Stimulated activated CD8-positive, alpha-beta memory T cell treated with anti-CD3 and anti-CD28 coated beads, Interleukin-2, amount 100 ng/mL, for 48 hours (primary cell): Measurements from ENCODE around the gene ARHGAP12.
"Not testable (repeated sequence)": the region's sequence is repeated elsewhere in the genome, so short reads cannot be mapped to it uniquely, and the experiment has no call there.

Source experiments
- DNase-seq, 2 donors: peaks; one replicate each; pipeline ENCODE4 v3.0.0-alpha.2; 2020; ENCODE audit warnings: low read depth in 2 of 2

Gene ARHGAP12, protein sequence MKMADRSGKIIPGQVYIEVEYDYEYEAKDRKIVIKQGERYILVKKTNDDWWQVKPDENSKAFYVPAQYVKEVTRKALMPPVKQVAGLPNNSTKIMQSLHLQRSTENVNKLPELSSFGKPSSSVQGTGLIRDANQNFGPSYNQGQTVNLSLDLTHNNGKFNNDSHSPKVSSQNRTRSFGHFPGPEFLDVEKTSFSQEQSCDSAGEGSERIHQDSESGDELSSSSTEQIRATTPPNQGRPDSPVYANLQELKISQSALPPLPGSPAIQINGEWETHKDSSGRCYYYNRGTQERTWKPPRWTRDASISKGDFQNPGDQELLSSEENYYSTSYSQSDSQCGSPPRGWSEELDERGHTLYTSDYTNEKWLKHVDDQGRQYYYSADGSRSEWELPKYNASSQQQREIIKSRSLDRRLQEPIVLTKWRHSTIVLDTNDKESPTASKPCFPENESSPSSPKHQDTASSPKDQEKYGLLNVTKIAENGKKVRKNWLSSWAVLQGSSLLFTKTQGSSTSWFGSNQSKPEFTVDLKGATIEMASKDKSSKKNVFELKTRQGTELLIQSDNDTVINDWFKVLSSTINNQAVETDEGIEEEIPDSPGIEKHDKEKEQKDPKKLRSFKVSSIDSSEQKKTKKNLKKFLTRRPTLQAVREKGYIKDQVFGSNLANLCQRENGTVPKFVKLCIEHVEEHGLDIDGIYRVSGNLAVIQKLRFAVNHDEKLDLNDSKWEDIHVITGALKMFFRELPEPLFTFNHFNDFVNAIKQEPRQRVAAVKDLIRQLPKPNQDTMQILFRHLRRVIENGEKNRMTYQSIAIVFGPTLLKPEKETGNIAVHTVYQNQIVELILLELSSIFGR

DNA sequence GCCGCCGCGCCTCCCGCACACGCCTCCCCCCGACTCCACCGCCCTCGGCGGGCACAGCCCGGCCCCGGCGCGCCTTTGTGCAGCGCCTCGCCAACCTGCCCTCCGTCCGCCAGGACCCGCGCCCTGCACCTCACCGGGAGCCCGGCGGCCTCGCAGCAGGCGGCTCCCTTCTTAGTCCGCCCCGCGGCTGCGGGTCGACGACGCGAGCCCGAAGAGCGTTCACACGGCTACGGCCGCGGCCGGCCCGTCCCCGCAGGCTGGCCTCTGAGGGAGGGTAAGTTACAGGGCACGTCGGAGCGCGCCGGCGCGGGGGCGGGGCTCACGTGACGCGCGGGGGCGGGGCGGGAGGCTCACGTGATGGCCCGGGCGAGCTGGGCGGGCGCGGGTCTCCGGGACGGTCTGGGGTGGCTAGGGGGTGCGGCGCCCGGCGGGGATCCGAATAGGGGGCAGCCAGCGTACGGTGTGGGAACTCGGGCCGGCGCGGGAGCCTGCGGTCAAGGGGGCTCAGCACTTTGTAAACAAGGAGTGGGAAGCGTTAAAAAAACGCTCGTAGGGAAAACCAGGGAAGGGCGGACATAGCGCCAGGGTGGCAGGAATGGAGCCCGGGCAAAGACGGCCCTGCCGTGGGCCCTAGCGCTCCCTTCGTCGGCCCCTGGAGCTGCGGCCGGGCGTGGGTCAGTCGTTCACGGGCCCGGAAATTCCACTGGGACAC, at the start of gene ARHGAP12:
Gene ARHGAP12, minus strand, starts transcription at position 283 of the 712 bp plus-strand sequence. CDS start 19,976 bp downstream, outside the sequence.
- DNase-seq, result peak; percentile 69 to 74

DNA sequence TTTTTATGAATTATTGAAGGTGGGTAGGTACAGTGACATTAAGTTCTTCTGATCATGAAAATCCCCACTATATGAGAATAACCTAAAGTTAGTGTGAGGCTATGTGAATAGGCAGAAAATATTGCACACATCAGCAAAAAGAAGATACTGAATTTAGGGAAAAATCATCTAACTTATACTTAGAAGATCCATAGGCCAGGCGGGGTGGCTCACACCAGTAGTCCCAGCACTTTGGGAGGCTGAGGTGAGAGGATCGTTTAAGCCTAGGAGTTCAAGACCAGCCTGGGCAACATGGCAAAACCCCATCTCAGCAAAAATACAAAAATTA, 49.5 kb upstream of the ARHGAP12 start:
- no peak for DNase-seq

DNA sequence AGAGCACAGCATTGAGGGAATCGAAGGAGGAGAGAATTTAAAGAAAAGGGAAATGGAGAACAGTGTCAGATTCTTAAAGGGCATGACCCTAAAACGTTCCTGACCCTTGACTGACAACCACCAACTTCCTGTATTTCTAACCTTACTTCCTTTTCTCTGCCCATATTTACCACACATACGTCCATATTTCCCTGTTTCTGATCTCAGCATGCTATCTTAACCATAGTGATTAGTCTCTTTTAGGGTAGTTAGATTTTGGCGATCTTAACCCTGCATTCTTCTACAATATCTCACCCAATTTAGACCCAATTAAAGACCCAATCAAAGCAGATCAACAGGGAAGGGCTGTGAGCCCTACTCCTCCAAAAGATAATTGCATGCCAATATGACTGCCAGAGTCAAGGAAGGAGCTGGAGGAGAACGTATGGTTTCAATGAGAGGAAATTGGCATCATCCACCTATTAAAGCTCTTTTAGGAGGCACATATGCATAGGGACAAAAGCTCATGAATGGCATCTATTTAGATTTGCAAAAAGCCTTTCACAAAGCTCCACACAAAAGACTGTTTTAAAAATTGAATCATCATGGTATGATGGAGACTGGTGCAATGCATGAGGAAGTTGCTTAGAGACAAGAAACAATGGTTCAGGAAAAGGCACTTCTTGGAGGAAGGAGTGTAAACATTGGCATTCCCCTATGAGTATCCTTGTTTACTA, 49.0 kb upstream of the ARHGAP12 start:
- no peak for DNase-seq

DNA sequence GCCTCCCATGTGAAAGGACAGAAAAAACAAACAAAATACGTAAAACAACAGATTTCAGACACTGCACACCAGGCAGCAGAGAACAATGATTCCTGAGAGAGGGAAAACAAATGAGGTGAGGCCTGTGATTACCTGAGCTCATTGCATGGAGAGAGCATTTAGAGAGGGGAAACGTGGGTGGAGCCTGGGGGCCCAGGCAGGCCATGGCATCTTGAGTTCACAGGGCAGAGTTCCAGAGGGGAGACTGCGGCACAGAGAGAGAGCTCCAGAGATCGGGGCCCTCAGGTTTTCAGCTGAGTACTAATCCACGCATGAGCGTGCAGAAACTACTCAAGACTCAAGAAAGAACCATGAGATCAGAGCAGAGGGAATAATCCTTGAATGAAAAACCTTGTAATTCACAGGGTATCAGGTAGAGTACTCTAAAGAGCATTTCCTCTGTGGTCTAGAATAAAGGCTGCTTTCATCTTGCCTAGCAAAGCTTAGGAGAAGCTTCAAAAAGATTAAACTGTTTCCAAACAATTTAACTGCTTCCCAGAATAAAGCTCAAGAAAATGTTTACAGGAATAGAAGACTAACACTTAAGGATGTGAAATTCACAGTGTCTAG, 46.6 kb upstream of the ARHGAP12 start:
- no peak for DNase-seq

DNA sequence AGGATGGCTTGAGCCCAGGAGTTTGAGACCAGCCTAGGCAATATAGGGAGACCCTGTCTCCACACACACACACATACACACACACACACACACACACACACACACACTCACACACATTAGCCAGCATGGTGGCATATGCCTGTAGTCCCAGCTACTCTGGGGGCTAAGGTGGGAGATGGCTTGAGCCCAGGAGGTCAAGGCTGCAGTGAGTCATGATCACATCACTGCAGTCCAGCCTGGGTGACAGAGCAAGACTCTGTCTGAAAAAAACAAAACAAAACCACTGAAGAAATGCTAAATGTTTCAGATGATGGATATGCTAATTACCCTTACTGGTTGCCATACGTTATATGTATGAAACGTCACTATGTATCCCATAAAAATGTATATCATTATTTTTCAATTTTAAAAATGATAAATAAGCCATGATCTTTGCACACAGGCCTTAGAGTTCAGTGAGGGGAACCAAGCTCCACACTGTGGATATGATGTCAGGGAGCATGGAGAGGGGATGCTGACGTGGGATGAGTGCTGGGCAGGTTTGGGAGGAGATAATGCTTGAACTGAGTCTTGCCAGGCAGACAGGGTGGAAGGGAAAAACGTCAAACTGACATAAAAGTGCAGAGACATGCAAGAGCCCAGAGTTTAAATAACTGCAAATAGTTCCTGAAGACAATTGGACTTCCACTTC, 45.9 kb upstream of the ARHGAP12 start:
- no peak for DNase-seq

DNA sequence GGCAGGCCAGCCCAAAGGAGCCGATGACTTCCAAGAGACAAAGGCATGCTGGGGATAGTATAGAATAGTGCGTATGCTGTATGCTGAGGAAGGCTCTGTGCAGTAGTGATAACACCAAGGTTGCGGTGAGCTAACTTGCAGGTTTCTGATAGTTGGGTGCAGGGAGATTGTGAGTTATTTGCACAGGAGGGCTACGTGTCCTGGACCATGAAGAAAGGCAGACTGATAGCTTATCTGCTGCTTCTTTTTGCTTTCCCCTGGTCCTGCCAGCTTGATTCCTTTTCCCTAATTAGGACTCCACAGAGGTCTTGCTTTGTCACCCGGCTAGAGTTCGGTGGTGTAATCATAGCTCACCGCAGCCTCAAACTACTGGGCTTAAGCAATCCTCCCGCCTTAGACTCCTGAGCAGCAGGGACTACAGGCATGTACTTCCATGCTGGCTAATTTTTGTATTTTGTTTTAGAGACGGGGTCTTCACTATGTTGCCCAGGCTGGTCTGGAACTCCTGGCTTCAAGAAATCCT, 43.9 kb upstream of the ARHGAP12 start:
- no peak for DNase-seq

DNA sequence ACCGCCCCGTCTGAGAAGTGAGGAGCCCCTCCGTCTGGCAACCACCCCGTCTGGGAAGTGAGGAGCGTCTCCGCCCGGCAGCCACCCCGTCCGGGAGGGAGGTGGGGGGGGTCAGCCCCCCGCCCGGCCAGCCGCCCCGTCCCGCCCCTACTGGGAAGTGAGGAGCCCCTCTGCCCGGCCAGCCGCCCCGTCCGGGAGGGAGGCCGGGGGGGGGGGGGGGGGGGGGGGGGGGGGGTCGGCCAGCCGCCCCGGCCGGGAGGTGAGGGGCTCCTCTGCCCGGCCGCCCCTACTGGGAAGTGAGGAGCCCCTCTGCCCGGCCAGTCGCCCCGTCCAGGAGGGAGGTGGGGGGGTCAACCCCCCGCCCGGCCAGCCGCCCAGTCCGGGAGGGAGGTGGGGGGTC, 41.2 kb upstream of the ARHGAP12 start:
- DNase-seq, result not testable (repeated sequence)

DNA sequence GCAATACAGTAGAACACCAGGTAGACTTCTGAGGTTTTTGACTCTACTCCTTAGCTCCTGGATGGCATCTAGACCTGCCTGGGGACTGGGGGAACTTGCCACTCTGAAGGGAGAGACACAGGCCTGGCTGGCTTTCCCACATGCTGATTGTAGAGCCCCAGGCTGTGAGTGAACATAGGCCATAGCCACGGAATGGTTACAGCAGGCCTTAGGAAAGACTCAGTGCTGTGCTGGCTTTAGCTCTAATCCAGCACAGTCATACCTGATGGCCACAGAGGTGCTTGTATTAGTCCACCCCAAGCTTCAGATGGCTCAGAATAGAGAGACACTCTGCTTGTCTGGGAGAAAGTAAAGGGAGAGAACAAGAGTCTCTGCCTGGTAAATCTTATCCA, 35.0 kb upstream of the ARHGAP12 start:
- no peak for DNase-seq

DNA sequence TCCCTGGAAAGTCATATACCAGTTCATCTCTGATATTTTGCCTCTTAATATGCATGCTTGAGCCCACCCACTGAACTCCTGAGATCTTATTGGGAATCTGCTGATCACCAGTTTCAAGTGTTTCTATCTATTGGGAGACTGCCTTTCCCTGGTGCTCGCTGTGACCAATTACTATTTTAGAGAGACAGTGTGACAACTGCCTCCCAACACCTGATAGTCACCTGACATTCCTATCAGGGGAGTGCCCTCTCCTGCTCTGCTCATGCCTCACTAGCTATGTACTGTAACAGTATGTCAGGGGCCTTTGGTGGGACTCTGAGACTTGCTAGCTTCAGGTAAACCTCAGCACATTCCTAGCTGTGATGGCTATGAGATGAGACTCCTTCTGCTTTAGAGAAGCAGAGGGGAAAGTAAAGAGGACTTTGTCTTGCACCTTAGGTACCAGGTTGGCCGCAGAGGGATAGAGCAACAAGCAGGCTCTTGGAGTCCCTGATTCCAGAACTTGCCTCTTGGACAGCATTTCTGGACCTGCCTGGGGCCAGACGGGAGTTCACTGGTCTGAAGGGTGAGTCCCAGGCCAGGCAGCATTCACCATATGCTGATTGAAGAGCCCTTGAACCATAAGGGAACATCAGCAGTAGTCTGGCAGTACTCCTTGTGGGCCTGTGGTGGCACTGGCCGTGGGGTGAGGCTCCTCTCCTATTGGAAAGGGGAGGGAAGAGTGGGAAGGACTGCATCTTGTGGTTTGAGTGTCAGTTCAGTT, 34.4 kb upstream of the ARHGAP12 start:
- DNase-seq, result no peak

DNA sequence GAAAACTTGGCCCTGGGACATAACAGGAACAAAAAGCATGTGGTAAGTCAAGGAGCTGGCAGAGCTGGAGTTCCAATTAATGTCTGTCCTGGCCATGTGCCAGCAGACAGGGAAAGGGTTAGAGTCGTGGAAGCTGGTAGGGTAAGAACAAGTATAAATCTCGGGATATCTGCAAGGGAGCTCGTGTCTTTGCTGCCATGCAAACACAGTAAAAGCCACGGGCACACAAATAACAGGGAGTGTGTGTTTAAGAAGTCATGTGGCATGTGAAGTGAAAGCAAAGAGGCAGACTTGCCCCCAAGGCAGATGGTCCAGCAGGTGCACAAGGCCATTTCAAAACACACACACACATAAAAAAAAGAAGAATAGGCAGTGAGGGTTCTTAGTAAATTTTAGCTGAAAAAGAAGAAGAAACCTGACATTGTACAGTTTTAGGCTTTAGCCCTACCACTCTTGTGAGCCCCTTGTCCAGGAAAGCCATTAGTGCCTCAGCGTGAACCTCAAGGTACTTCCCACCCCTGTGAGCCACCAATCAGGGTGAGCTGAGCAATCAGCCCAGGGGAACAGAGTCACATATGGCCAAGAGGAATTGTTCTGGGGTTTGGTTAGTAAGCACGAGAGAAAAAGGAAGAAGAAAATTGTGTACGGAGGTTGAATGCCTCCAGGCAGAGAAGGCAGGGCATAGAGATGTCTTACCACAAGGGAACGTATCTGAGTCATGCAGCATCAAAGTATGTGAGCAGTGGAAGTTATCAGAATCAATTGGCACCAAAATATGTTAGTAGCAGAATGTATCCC, 32.8 kb upstream of the ARHGAP12 start:
- no peak for DNase-seq

DNA sequence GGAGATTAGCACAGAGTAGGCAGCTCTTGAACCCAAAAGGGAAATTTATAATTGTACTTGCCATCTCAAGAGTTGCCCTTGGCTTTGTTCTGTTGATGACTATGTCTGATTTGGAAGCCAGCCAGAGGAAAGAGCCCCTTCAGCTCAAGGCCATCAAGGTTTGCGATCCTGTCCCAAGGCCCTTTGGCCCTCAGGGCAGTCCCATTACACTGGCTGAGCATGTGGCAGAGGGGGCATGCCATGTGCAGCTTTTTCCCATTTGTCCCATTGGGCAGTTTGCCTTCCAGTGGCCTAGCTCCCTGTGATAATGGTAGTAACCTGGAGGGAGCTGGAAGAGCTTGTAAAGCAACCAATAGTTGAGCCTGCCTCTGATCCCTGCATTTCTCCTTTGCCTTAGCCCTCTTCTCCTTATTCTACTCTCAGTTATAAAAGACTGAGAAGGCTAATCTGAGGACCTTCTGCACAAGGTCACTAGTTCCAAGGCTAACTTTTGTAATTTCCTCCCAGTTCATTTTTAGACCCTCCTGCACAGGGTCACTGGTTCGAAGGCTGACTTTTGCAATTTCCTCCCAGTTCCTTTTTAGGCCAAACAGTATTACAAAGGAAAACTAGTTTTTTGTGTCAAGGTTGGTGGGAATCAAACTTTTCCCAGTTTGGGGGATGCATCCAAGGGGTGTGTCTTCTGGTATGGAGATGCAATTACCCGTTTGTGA, 31.0 kb upstream of the ARHGAP12 start:
- DNase-seq, result no peak

DNA sequence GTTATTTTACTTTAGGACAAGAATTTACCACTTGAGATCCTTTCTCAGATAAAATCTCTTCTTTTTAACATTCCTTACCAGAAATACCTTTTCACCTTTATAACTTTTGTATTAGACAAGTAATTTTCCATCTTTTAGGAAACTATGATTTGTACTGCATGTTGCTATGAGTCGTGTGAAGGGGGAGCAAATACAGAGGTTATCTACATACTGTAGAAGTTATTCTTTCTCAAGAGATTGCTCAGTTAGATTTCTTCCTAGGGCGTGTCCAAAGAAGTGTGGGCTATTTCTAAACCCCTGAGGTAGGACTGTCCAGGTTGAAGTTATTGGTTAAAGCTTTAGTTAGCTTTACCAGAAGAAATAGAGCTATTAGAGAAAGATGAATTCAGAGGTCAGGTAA, 30.2 kb upstream of the ARHGAP12 start:
- DNase-seq, result no peak

DNA sequence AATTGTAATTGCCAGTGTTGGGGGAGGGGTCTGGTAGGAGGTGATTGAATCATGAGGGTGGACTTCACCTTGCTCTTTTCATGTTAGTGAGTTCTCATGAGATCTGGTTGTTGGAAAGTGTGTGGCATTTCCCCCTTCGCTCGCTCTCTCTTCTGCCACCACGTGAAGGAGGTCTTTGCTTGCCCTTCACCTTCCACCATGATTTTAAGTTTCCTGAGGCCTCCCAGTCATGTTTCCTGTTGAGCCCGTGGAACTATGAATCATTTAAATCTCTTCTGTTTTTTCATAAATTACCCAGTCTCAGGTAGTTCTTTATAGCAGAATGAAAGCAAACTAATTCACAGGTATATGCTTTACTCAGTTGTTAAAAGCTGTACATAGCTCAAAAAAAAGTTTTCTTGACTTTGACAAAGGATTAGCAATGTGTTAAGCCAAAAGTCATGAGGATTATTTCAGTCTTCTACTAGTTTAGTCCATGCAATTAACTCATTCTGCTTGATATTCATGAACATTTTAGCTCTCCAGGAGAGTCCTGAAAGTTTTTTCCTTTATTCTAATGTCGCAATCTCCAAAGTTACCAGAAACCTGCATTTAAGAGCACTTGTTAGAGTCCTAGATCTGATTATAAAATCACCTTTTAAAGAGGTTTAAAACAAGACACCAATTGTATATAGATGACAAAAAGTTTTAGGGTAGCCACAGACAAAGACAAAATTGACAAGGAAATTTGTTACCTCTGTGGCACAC, 27.7 kb upstream of the ARHGAP12 start:
- no peak for DNase-seq

DNA sequence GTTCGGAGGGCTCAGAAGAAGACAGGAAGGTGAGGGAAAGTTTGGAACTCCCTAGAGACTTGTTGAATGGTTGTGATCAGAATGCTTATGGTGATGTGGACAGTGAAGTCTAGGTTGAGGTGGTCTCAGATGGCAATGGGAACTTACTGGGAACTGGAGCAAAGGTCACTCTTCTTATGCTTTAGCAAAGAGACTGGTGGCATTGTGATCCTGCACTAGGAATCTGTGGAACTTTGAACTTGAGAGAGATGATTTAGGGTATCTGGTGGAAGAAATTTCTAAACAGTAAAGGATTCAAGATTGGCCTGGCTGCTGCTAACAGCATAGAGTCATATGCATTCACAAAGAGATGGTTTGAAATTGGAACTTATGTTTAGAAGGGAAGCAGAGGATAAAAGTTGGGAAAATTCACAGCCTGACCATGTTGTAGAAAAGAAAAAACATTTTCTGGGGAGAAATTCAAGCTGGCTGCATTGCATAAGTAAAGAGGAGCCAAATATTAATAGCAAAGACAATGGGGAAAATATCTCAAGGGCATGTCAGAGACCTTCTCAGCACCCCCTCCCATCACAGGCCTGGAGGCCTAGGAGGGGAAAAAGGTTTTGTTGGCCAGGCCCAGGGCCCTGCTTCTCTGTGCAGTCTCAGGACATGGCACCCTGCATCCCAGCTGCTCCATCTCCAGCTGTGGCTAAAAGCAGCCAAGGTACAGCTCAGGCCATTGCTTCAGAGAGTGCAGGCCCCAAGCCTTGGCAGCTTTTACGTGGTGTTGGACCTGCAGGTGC, 26.0 kb upstream of the ARHGAP12 start:
- DNase-seq, result no peak

DNA sequence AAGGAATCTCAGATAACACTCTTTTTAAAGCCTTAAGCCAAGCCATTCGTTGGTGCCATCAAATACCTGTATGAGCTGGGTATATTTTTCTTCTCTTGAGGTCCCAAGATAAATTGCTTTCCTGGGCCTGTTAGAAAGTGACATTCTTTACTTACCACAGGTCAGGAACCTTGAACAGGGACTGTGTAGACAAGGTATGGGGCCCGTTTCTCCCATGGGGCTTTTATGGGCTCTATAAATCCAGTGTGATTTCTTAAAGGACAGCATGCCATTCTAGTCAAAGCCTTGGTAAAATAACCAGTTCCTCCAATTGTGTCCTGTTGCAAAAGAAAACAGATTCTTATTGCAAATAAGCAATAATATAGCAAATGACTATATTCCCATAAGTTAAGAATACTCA, 24.8 kb upstream of the ARHGAP12 start:
- DNase-seq, result no peak

DNA sequence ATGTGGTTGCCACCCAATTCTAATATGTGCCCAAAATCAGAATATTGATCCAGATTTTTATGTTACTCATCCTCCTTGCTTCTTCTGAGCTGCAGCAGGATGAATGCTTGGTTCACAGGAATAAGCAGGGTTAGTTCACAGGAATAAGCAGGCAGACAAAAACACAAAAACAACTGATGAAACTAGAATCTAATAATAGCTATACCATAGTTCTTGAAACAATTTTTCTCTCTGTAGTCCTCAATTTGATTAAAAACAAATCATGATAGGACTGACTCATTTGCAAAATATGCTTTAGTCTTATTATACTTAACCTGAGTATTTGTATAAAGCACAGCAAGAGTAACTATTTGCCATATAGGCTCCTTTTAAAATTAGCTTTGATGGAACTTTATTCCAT, 24.4 kb upstream of the ARHGAP12 start:
- DNase-seq, result no peak

DNA sequence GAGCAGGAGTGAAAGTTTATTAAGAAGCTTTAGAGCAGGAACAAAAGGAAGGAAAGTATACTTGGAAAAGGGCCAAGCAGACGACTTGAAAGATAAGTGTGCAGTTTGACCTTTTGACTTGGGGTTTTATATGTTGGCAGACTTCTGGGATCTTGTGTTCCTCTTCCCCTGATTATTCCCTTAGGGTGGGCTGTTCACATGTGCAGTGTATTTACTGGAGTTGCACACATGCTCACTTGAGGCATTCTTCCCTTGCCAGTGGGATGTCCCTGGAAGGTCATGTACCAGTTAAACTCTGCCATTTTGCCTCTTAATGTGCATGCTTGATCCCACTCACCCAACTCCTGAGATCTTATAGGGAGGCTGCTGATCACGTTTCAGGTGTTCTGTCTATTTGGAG, 23.4 kb upstream of the ARHGAP12 start:
- no peak for DNase-seq
